SK-N-SH (cell line): ENCODE measurements around the gene DCANP1. TPM values are rescaled to one million over a fixed set of nuclear protein-coding genes. Genes with fewer than 3 reads are reported as not detected.

ENCODE experiments used
- polyA plus RNA-seq, 3 experiments: library from polyadenylated mRNA; depleted of rRNA; stranded (reverse); fragments of >200 nt; gene quantifications; 2 replicates each; pipeline ENCODE4 v1.2.3, GENCODE V29; 2012
- small RNA-seq, 7 experiments: library from RNA; depleted of rRNA; stranded (forward); fragments of <200 nt; gene quantifications; one replicate each; pipeline ENCODE3, GENCODE V24; 2012

DCANP1 gene
- polyA plus RNA-seq, 1 of the 3 experiments (the other 2 are of a cell fraction): not detected

Small RNA genes lying within 50 kb of the gene (small RNA-seq; reads per million reads assigned to genes)
- gene DCANP1: 0 reads per million in 7 experiments

Other genes starting within 250 kb of the DCANP1 start
- gene MACROH2A1, start 48.1 kb downstream of the DCANP1 start, polyA plus RNA-seq (2012; rRNA removed): 146 and 165 TPM in 2 replicates
- not detected in 2 replicates for gene TIFAB, start 5.0 kb upstream of the DCANP1 start, polyA plus RNA-seq (2012; rRNA removed)
- gene NEUROG1, start 88.6 kb upstream of the DCANP1 start, polyA plus RNA-seq (2012; rRNA removed): not detected in 2 replicates
- gene CXCL14, start 131.6 kb upstream of the DCANP1 start, polyA plus RNA-seq (2012; rRNA removed): 0.05 and 0.08 TPM in 2 replicates